AG09309 (cell line): ENCODE measurements around the gene LAMTOR3.

Experiments
- DNase-seq: peaks from one replicate; pipeline ENCODE4 v3.0.0-alpha.2; 2010; ENCODE audit warnings: low read depth
- H3K4me3 ChIP-seq: 2 replicates; pipeline ENCODE4 v1.5.1; 2011; ENCODE audit warnings: mild to moderate bottlenecking, low read depth, low read length, moderate library complexity; ENCODE audit not compliant: control insufficient read depth
- CTCF ChIP-seq: IDR thresholded peaks from 2 replicates; pipeline ENCODE4 v1.5.1; 2011; ENCODE audit warnings: mild to moderate bottlenecking, low read depth, low read length, inconsistent platforms; ENCODE audit not compliant: insufficient read depth, control insufficient read depth; ENCODE audit errors: missing control alignments

The LAMTOR3 gene

GRCh38 chr4:99847362-99847976 lies 46.8 kb downstream of the LAMTOR3 start:
- DNase-seq, result no peak
- H3K4me3 ChIP-seq, result no peak overlapping the region
- TF ChIP-seq CTCF, result no peak

GRCh38 chr4:99846891-99847290 lies 47.3 kb downstream of the LAMTOR3 start:
- no peak for TF ChIP-seq CTCF
- DNase-seq, result no peak
- H3K4me3 ChIP-seq, result no peak overlapping the region

GRCh38 chr4:99845708-99846469 lies 48.3 kb downstream of the LAMTOR3 start:
- no peak for DNase-seq
- no peak for TF ChIP-seq CTCF
- H3K4me3 ChIP-seq, result no peak overlapping the region

GRCh38 chr4:99845179-99845578 lies 49.0 kb downstream of the LAMTOR3 start:
- no peak for DNase-seq
- no peak for TF ChIP-seq CTCF
- H3K4me3 ChIP-seq, result no peak overlapping the region

GRCh38 chr4:99844048-99844447 lies 50.2 kb downstream of the LAMTOR3 start:
- H3K4me3 ChIP-seq, result no peak overlapping the region
- no peak for DNase-seq
- no peak for TF ChIP-seq CTCF

- no peak overlapping the region for H3K4me3 ChIP-seq
- no peak for DNase-seq
- no peak for TF ChIP-seq CTCF
These were observed 50.8 kb downstream of the LAMTOR3 start for GRCh38 chr4:99843413-99843812.
